ENCODE results near the gene MID1. TPM values are rescaled to one million over a fixed set of nuclear protein-coding genes. Genes with fewer than 3 reads are reported as not detected.
A peak's percentile ranks its signal among the peaks of the same experiment; 100 is the strongest.

MID1 gene
- total RNA-seq, 1 donor from 2014 or later: 31.2 TPM

DNA sequence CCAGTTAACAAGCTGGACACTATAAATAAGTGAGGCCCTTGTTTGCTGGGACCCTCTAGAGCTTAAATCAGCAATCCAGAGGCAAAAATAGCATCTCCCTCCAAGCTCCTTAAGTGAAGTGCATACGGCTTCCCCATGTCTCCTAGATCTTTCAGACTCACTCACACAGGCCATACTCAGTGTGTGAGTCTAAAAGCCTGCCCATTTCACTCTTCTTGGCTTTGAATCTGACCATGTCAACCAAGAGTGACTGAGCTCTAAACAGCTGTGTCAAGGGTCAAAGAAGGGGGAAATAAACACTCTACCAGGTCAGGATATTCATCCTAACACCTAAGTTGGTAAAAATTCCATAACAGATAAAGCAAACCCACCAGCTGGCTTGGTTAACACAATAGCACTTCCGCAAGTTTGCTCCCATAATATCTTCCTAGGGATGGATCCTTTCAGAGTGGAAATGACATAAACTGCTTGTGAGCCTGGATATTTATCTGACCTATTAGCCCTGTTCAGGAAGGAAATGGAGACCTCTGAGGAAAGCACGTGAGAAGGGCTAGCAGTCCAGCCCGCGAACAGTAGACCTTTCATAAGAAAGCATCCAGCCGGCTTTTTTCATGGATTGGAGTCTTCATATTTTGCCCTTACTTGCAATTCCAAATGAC is 65.6 kb downstream of the MID1 start:
- Histone ChIP-seq H2AFZ (ENCODE audit: low read depth, low read length) (no peak overlapping the region), H3K27ac (ENCODE audit: low read depth, low read length) (no peak overlapping the region), H3K4me2 (ENCODE audit: low read length) (no peak overlapping the region), H3K4me3 (ENCODE audit: insufficient read depth, low read depth, low read length) (no peak overlapping the region), H3K36me3 (ENCODE audit: insufficient read depth, low read length) (no peaks in the 10 kb centered on the region), H3K27me3 (ENCODE audit: insufficient read depth, low read length) (no peaks in the 10 kb centered on the region), H4K20me1 (ENCODE audit: insufficient read depth, low read length) (peaks cover 6% of the 10 kb centered on the region), H3K79me2 (ENCODE audit: insufficient read depth, low read length) (peaks cover 55% of the 10 kb centered on the region), H3K9me3 (ENCODE audit: insufficient read depth, low read depth, low read length) (no peaks in the 10 kb centered on the region), H3K4me1 (ENCODE audit: insufficient read depth, low read length) (no peaks in the 10 kb centered on the region), H3K9ac (ENCODE audit: low read length) (no peak overlapping the region)
- H3K27me3 Mint-ChIP-seq (ENCODE audit: low read depth, unreplicated experiment): no peaks in the 10 kb centered on the region
- FAIRE-seq: no peak
- H3K9me3 Mint-ChIP-seq (ENCODE audit: unreplicated experiment): no peaks in the 10 kb centered on the region
- no peaks in the 10 kb centered on the region for H3K4me1 Mint-ChIP-seq (ENCODE audit: low read depth, unreplicated experiment)
- H3K36me3 Mint-ChIP-seq (ENCODE audit: low read depth, unreplicated experiment): no peaks in the 10 kb centered on the region
- no peak overlapping the region for H3K4me3 Mint-ChIP-seq (ENCODE audit: unreplicated experiment)
- no peak for DNase-seq (ENCODE audit: low read depth)
- TF ChIP-seq, protein P1, sequence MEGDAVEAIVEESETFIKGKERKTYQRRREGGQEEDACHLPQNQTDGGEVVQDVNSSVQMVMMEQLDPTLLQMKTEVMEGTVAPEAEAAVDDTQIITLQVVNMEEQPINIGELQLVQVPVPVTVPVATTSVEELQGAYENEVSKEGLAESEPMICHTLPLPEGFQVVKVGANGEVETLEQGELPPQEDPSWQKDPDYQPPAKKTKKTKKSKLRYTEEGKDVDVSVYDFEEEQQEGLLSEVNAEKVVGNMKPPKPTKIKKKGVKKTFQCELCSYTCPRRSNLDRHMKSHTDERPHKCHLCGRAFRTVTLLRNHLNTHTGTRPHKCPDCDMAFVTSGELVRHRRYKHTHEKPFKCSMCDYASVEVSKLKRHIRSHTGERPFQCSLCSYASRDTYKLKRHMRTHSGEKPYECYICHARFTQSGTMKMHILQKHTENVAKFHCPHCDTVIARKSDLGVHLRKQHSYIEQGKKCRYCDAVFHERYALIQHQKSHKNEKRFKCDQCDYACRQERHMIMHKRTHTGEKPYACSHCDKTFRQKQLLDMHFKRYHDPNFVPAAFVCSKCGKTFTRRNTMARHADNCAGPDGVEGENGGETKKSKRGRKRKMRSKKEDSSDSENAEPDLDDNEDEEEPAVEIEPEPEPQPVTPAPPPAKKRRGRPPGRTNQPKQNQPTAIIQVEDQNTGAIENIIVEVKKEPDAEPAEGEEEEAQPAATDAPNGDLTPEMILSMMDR (IDR thresholded peaks at IDR 0.05; ENCODE audit: insufficient read depth, low read depth, low read length): no peak
- no peak for TF ChIP-seq EZH2 (IDR thresholded peaks at IDR 0.05; ENCODE audit: insufficient read depth, low read length)
- H3K27ac Mint-ChIP-seq (ENCODE audit: unreplicated experiment): no peak overlapping the region

DNA sequence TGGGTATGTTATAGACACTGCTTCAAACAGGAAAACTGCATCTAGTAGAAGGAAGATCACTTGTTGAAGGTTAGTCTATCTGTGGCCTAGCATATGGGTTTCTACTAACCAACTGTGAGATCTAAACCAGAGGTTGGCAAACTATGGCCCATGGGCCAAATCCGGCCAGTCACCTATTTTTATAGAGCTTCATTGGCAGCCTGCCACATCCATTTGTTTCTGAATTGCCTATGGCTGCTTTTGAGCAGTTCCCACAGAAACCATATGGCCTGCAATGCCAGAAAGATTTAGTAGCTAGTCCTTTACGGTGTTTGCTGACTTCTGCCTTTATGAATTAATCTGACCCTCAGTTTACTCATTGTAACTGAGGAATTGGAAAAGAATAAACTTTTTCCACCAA is 71.1 kb downstream of the MID1 start:
- FAIRE-seq (peak; percentile 60), DNase-seq (ENCODE audit: low read depth) (no peak)
- Histone ChIP-seq H3K4me1 (ENCODE audit: insufficient read depth, low read length) (peaks cover 3% of the 10 kb centered on the region), H3K9ac (ENCODE audit: low read length) (no peak overlapping the region), H3K27ac (ENCODE audit: low read depth, low read length) (no peak overlapping the region), H3K9me3 (ENCODE audit: insufficient read depth, low read depth, low read length) (no peaks in the 10 kb centered on the region), H3K27me3 (ENCODE audit: insufficient read depth, low read length) (no peaks in the 10 kb centered on the region), H4K20me1 (ENCODE audit: insufficient read depth, low read length) (no peaks in the 10 kb centered on the region), H3K36me3 (ENCODE audit: insufficient read depth, low read length) (no peaks in the 10 kb centered on the region), H3K4me2 (ENCODE audit: low read length) (no peak overlapping the region), H3K4me3 (ENCODE audit: insufficient read depth, low read depth, low read length) (no peak overlapping the region), H2AFZ (ENCODE audit: low read depth, low read length) (no peak overlapping the region), H3K79me2 (ENCODE audit: insufficient read depth, low read length) (peaks cover 13% of the 10 kb centered on the region)
- Mint-ChIP-seq H3K36me3 (ENCODE audit: low read depth, unreplicated experiment) (no peaks in the 10 kb centered on the region), H3K27ac (ENCODE audit: unreplicated experiment) (no peak overlapping the region), H3K4me1 (ENCODE audit: low read depth, unreplicated experiment) (no peaks in the 10 kb centered on the region), H3K27me3 (ENCODE audit: low read depth, unreplicated experiment) (no peaks in the 10 kb centered on the region), H3K4me3 (ENCODE audit: unreplicated experiment) (no peak overlapping the region), H3K9me3 (ENCODE audit: unreplicated experiment) (no peaks in the 10 kb centered on the region)
- TF ChIP-seq, protein P1 (IDR thresholded peaks at IDR 0.05; ENCODE audit: insufficient read depth, low read depth, low read length): no peak
- TF ChIP-seq EZH2 (IDR thresholded peaks at IDR 0.05; ENCODE audit: insufficient read depth, low read length): no peak

GRCh38 chrX:10548688-10549087 is 71.7 kb downstream of the MID1 start:
- no peak overlapping the region for H3K4me3 ChIP-seq (ENCODE audit: insufficient read depth, low read depth, low read length)
- TF ChIP-seq EZH2 (IDR thresholded peaks at IDR 0.05; ENCODE audit: insufficient read depth, low read length): no peak
- TF ChIP-seq, protein P1 (IDR thresholded peaks at IDR 0.05; ENCODE audit: insufficient read depth, low read depth, low read length): no peak
- H3K27me3 Mint-ChIP-seq (ENCODE audit: low read depth, unreplicated experiment): no peaks in the 10 kb centered on the region
- H3K4me1 Mint-ChIP-seq (ENCODE audit: low read depth, unreplicated experiment): no peaks in the 10 kb centered on the region
- no peaks in the 10 kb centered on the region for H3K9me3 ChIP-seq (ENCODE audit: insufficient read depth, low read depth, low read length)
- DNase-seq (ENCODE audit: low read depth) (no peak), FAIRE-seq (no peak)
- H3K4me1 ChIP-seq (ENCODE audit: insufficient read depth, low read length): peaks cover 3% of the 10 kb centered on the region
- peaks cover 11% of the 10 kb centered on the region for H3K79me2 ChIP-seq (ENCODE audit: insufficient read depth, low read length)
- no peak overlapping the region for H3K27ac Mint-ChIP-seq (ENCODE audit: unreplicated experiment)
- H3K36me3 Mint-ChIP-seq (ENCODE audit: low read depth, unreplicated experiment): no peaks in the 10 kb centered on the region
- no peaks in the 10 kb centered on the region for H3K9me3 Mint-ChIP-seq (ENCODE audit: unreplicated experiment)
- no peaks in the 10 kb centered on the region for H4K20me1 ChIP-seq (ENCODE audit: insufficient read depth, low read length)
- H3K4me3 Mint-ChIP-seq (ENCODE audit: unreplicated experiment): no peak overlapping the region
- H3K27ac ChIP-seq (ENCODE audit: low read depth, low read length): no peak overlapping the region
- no peak overlapping the region for H3K9ac ChIP-seq (ENCODE audit: low read length)
- no peak overlapping the region for H2AFZ ChIP-seq (ENCODE audit: low read depth, low read length)
- H3K36me3 ChIP-seq (ENCODE audit: insufficient read depth, low read length): no peaks in the 10 kb centered on the region
- no peak overlapping the region for H3K4me2 ChIP-seq (ENCODE audit: low read length)
- no peaks in the 10 kb centered on the region for H3K27me3 ChIP-seq (ENCODE audit: insufficient read depth, low read length)

Measured in astrocyte (in vitro differentiated cells and primary cell).